ENCODE results near the gene SLC25A21.

SLC25A21 gene

GRCh38 chr14:36976571-36977023 is 195.8 kb downstream of the SLC25A21 start:
- DNase-seq = no peak

- no peak for DNase-seq
Measured at GRCh38 chr14:36975834-36976233, 196.6 kb downstream of the SLC25A21 start.

GRCh38 chr14:36974985-36975384 is 197.4 kb downstream of the SLC25A21 start:
- no peak for DNase-seq

- DNase-seq = no peak
Measured at GRCh38 chr14:36973806-36974442, 198.5 kb downstream of the SLC25A21 start.

GRCh38 chr14:36971263-36971855 is 201.0 kb downstream of the SLC25A21 start:
- no peak for DNase-seq

GRCh38 chr14:36967892-36968555 is 204.4 kb downstream of the SLC25A21 start:
- DNase-seq = no peak

GRCh38 chr14:36955967-36956366 is 216.4 kb downstream of the SLC25A21 start:
- no peak for DNase-seq

- no peak for DNase-seq
Measured at GRCh38 chr14:36955376-36955775, 217.0 kb downstream of the SLC25A21 start.

- DNase-seq = no peak
Measured at GRCh38 chr14:36952689-36953088, 219.7 kb downstream of the SLC25A21 start.

GRCh38 chr14:36951380-36951911 is 221.0 kb downstream of the SLC25A21 start:
- DNase-seq = no peak

GRCh38 chr14:36950812-36951211 is 221.6 kb downstream of the SLC25A21 start:
- no peak for DNase-seq

- DNase-seq = no peak
Measured at GRCh38 chr14:36949371-36949770, 223.0 kb downstream of the SLC25A21 start.

GRCh38 chr14:36948157-36948859 is 224.1 kb downstream of the SLC25A21 start:
- DNase-seq = no peak

GRCh38 chr14:36947362-36947761 is 225.0 kb downstream of the SLC25A21 start:
- no peak for DNase-seq

- no peak for DNase-seq
Measured at GRCh38 chr14:36946872-36947271, 225.5 kb downstream of the SLC25A21 start.

- no peak for DNase-seq
Measured at GRCh38 chr14:36944307-36945010, 227.9 kb downstream of the SLC25A21 start.

- DNase-seq = no peak
Measured at GRCh38 chr14:36942522-36943245, 229.7 kb downstream of the SLC25A21 start.

GRCh38 chr14:36941783-36942521 is 230.5 kb downstream of the SLC25A21 start:
- peak; percentile 78 for DNase-seq

- no peak for DNase-seq
Measured at GRCh38 chr14:36940476-36940875, 231.9 kb downstream of the SLC25A21 start.

GRCh38 chr14:36939265-36939664 is 233.1 kb downstream of the SLC25A21 start:
- no peak for DNase-seq

- no peak for DNase-seq
Measured at GRCh38 chr14:36938678-36939077, 233.7 kb downstream of the SLC25A21 start.

Measured in activated CD8-positive, alpha-beta memory T cell treated with anti-CD3 and anti-CD28 coated beads for 24 hours (primary cell).